H1 (cell line): ENCODE measurements around the gene MEIS2. TPM values are rescaled to one million over a fixed set of nuclear protein-coding genes. Genes with fewer than 3 reads are reported as not detected.

ENCODE experiments used
- ASH2L ChIP-seq: fragments of 200-600, 300-600 bp; sonication (generic); IDR thresholded peaks from one replicate; pipeline ENCODE4 v1.7.1; 2017; ENCODE audit warnings: low read length
- CHD2 ChIP-seq: IDR thresholded peaks from 2 replicates; pipeline ENCODE4 v1.6.1; 2012; ENCODE audit warnings: low read length, improper control_type of control experiment
- CTBP2 ChIP-seq: IDR thresholded peaks from 2 replicates; pipeline ENCODE4 v1.7.0; 2011; ENCODE audit warnings: borderline replicate concordance, mild to moderate bottlenecking, moderate library complexity, mixed read lengths, low read length; ENCODE audit not compliant: insufficient read depth, insufficient read length
- EGR1 ChIP-seq: IDR thresholded peaks from 2 replicates; pipeline ENCODE4 v1.6.1; 2011; ENCODE audit warnings: low read depth, low read length, borderline replicate concordance
- JUN ChIP-seq: IDR thresholded peaks from 2 replicates; pipeline ENCODE4 v1.6.1; 2011; ENCODE audit warnings: low read depth, mild to moderate bottlenecking, improper control_type of control experiment, low read length
- POLR2AphosphoS5 ChIP-seq: IDR thresholded peaks from 2 replicates; pipeline ENCODE4 v1.6.1; 2011; ENCODE audit warnings: low read depth, low read length
- RBBP5 ChIP-seq: IDR thresholded peaks from 2 replicates; pipeline ENCODE4 v1.7.1; 2012; ENCODE audit warnings: low read depth, mild to moderate bottlenecking, inconsistent platforms, low read length, moderate library complexity, borderline replicate concordance
- SIX5 ChIP-seq: IDR thresholded peaks from 2 replicates; pipeline ENCODE4 v1.6.1; 2011; ENCODE audit warnings: mild to moderate bottlenecking, low read depth, low read length
- TAF7 ChIP-seq: optimal IDR thresholded peaks from 2 replicates; pipeline ENCODE3; 2011; ENCODE audit warnings: low read depth, mild to moderate bottlenecking, inconsistent platforms, low read length, moderate library complexity, borderline replicate concordance
- YY1 ChIP-seq: IDR thresholded peaks from 2 replicates; pipeline ENCODE4 v1.6.1; 2011; ENCODE audit warnings: low read depth, mild to moderate bottlenecking, low read length
- polyA plus RNA-seq, 7 experiments: library from polyadenylated mRNA; depleted of rRNA in 3 of 7; stranded (reverse) in 5 of 7; unstranded in 2 of 7; fragments of >200 nt in 5 of 7; fragments of 200-250 nt in 2 of 7; gene quantifications; 1 replicate in 5 of 7; 2 replicates in 1 of 7; 4 replicates in 1 of 7; pipeline versions ENCODE4 v1.2.1 to v1.2.3, GENCODE V29; 2011 to 2013; ENCODE audit warnings: missing spikeins in 2 of 7, mixed read lengths in 2 of 7
- total RNA-seq: library from RNA; stranded (reverse); fragmentation: NEBNext Ultra II Directional; extraction: Animal tissue kit (Norgen Biotek cat#: 25700); gene quantifications from 2 replicates; pipeline ENCODE4 v1.2.1, GENCODE V29; 2021
- TF ChIP-seq, protein P1 (sequence below): IDR thresholded peaks from 2 replicates; pipeline ENCODE4 v1.6.1; 2012; ENCODE audit warnings: low read length, inconsistent platforms

The MEIS2 gene
- total and polyA plus RNA-seq, 2 of the 8 experiments (the other 6 are each of a cell fraction or from before 2014, with no cell fraction given) = 0.22 to 1.2 TPM

DNA sequence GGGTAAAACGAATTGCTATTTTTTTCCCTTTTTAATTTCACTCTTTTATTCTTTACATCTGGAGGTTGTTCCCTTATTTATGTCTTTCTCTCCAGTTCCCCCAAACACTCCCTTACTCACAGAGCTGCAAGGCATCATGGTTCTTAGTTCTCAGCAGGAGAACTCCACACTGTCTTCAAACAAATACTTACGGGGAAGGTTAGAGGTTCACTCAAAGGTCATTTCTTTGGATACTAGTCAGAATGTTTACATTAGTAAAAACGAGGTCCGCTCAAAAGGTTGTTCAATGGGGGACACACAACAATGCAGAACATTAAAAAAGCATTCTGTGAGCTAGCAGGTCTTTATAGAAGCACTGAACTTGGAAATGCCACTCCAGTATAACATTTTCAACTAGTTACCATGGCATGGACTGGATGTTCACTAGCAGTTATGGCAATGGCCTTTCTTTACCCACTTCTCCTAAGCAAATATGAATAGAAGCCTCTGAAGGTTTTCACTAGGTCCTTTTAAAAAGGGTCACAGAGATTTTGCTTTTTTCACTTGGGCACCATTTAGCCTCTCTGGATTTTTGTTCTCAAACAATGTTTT lies 201.7 kb downstream of the MEIS2 start (continued):
- TF ChIP-seq, protein P1, sequence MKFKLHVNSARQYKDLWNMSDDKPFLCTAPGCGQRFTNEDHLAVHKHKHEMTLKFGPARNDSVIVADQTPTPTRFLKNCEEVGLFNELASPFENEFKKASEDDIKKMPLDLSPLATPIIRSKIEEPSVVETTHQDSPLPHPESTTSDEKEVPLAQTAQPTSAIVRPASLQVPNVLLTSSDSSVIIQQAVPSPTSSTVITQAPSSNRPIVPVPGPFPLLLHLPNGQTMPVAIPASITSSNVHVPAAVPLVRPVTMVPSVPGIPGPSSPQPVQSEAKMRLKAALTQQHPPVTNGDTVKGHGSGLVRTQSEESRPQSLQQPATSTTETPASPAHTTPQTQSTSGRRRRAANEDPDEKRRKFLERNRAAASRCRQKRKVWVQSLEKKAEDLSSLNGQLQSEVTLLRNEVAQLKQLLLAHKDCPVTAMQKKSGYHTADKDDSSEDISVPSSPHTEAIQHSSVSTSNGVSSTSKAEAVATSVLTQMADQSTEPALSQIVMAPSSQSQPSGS = no peak
- no peak for TF ChIP-seq ASH2L
- no peak for TF ChIP-seq RBBP5
- no peak for TF ChIP-seq YY1
- no peak for TF ChIP-seq TAF7
- TF ChIP-seq CHD2 = no peak
- no peak for TF ChIP-seq EGR1
- TF ChIP-seq POLR2AphosphoS5 = no peak
- no peak for TF ChIP-seq CTBP2
- no peak for TF ChIP-seq SIX5
- TF ChIP-seq JUN = no peak
